ENCODE measurements around the gene COQ9.

- no peak for TF ChIP-seq TAF1 (IDR thresholded peaks at IDR 0.05; ENCODE audit: low read depth)
- no peak for TF ChIP-seq REST (IDR thresholded peaks at IDR 0.05; ENCODE audit: low read depth)
- TF ChIP-seq MAX (IDR thresholded peaks at IDR 0.05), result no peak
- TF ChIP-seq NFIC (IDR thresholded peaks at IDR 0.05), result no peak
- no peak for TF ChIP-seq EP300 (IDR thresholded peaks at IDR 0.05; ENCODE audit: borderline replicate concordance)
- TF ChIP-seq RAD21 (IDR thresholded peaks at IDR 0.05; ENCODE audit: low read depth), result no peak
- no peak for TF ChIP-seq EGR1 (IDR thresholded peaks at IDR 0.05)
- no peak for TF ChIP-seq CREB1 (IDR thresholded peaks at IDR 0.05; ENCODE audit: low read depth)
- TF ChIP-seq FOXM1 (IDR thresholded peaks at IDR 0.05; ENCODE audit: borderline replicate concordance, low read depth), result no peak
- no peak for TF ChIP-seq CEBPB (IDR thresholded peaks at IDR 0.05)
- no peak for TF ChIP-seq YY1 (IDR thresholded peaks at IDR 0.05; ENCODE audit: low read depth)
- TF ChIP-seq ZBTB7A (IDR thresholded peaks at IDR 0.05; ENCODE audit: low read depth), result no peak
- no peak for TF ChIP-seq TEAD4 (IDR thresholded peaks at IDR 0.05)
- TF ChIP-seq, protein P1, sequence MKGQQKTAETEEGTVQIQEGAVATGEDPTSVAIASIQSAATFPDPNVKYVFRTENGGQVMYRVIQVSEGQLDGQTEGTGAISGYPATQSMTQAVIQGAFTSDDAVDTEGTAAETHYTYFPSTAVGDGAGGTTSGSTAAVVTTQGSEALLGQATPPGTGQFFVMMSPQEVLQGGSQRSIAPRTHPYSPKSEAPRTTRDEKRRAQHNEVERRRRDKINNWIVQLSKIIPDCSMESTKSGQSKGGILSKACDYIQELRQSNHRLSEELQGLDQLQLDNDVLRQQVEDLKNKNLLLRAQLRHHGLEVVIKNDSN (IDR thresholded peaks at IDR 0.05), result no peak
These were observed 11.4 kb upstream of the COQ9 start for GRCh38 chr16:57435838-57436237.

Data from Ishikawa (cell line).